Nucleus accumbens (tissue), 56 donors: Measurements from ENCODE around the gene RET.

ENCODE experiments used
- DNase-seq, 56 donors: peaks; one replicate each; lab custom pipeline; 2025; lab: John Stamatoyannopoulos, UW

Gene RET

DNA sequence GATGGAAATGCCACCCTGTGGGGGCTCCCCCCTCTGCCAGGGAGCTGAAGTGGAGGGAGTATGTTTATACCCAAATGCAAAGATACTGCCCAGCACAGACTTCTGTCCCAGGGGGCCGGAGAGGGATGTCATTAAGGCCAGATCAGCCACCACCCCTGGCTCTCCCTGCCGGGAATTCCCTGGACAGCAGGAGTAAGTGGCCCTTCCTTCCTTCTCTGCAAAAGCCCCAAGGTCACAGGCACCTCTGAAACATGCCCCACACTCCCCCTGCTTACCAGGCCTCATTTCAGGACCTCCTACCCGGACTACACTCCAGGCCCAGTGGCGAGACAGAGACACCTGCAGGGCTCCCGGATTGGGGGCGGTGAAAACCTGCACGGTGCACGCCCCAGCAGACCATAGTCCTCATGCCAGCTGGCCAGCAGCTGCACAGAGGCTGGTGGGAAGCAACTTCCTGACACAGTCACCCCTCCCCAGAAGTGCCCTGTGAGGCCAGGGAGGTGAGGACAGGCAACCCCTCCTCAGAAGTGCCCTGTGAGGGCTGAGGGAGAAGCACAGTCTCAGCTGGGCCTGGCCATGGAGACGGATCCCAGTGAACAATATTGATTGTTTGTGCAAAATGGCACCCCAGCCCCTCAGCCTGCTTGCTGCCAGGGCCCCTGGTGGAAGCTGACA is 33.0 kb upstream of the RET start:
- DNase-seq = no peak

- no peak for DNase-seq
Observed at GRCh38 chr10:43044448-43044921, 32.4 kb upstream of the RET start.

GRCh38 chr10:43044961-43045621 is 31.8 kb upstream of the RET start:
- DNase-seq = no peak

DNA sequence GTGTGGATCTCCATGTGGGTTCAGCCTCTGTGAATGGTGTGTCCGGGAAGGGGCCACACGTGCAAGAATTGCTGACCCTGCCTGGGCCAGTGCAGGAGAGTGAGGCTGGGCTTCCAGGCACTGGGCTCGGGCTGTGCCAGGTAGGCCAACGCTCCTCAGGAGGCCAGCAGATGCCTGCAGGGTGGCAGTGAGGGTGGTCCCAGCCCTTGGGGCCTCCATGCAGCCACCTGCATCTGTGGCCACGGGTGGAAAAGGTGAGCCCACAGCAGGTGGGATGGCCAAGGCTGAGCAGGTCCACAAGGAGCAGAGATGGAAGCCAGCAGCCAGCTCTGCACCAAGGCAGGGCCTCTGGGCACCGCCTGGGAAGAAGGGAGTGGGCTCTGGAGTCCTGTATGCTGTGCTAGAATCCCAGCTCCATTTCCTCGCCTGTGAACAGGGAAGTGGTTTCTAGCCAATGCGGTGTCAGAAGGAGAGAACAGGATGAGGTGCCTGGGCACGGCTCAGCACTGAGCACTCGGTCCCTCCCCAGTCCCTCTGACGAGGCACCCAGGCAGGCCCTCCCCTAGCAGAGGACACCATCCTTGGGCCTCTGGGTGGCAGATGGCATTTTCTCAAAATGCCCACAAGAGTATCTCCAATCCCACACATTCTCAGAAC is 31.1 kb upstream of the RET start:
- DNase-seq = no peak

DNA sequence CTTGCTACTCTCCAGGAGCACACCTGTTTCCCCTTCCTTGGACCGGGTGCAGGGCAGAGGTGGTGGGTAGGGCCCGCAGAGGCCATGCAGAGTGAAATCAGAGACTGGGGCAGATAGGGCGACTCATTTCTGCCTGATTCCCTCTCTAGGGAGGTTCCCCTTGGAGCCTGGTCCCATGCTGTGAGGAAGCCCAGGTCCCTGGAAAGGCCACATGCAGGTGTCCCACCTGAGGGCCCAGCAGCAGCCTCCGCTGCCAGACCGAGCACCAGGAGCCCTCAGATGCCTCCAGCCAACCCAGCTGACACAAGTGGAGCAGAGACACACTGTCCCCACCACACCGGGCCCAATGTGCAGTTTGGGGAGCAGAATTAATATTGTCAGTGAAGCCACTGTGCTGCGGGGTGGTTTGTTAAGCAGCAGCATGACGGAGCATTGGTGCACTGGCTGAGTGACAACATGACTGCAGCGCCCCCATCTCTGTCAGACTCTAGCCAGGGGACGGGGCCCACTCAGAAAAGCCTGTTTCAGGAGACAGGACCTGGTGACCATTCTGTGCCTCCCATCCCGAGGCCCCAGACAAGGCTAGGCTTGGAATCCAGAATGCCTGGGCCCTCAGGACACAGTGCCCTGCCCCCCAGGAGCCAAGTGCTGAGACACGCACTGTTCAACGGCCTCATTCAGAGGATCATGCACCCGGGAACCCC is 30.4 kb upstream of the RET start:
- DNase-seq = no peak

- no peak for DNase-seq
Observed at GRCh38 chr10:43047288-43047970, 29.4 kb upstream of the RET start.

GRCh38 chr10:43048301-43049051 is 28.4 kb upstream of the RET start:
- no peak for DNase-seq

- DNase-seq = no peak
Observed at GRCh38 chr10:43049081-43049551, 27.8 kb upstream of the RET start.

GRCh38 chr10:43050011-43050410 is 26.9 kb upstream of the RET start:
- no peak for DNase-seq

DNA sequence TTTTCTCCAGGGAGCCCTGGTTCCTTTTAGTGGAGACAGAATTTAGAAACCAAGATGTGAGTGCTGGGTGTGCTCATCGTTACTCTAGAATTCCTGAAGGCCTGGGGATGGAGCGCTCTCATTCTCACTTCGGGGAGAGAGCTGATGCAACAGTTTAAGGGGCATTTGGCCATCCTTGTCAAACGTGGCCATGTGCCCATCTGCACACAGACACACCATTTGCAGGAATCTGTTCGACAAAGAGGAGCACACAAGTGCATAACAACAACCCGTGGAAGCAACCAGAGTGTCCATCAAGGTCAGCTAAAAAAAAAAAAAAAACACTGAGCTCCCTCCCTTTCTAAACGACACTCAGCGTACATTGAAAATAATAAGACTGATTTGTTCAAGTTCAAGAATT is 23.0 kb upstream of the RET start:
- no peak for DNase-seq

DNA sequence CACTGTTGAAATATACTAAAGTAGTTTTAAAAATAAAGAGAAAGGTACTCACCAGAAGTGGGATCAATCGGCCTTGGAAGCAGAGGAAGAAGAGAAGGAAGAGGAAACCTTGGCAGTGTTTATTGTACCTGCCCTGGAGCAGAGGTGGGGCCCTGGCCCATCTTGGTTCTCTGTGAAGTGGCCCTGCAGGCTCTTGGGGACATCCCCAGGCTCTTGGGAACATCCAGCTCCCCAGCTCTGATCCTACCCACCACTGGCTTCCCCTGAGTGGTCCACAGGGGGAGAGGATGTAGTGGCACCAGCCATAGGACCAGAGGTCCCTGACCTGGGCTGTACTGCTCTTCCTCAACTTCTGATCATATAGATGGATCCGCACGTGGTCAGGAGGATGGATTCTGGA is 22.3 kb upstream of the RET start:
- DNase-seq = no peak

- no peak for DNase-seq
Observed at GRCh38 chr10:43055217-43055616, 21.7 kb upstream of the RET start.

- DNase-seq = no peak
Observed at GRCh38 chr10:43055991-43056567, 20.8 kb upstream of the RET start.

GRCh38 chr10:43056568-43057011 is 20.3 kb upstream of the RET start:
- no peak for DNase-seq

- no peak for DNase-seq
Observed at GRCh38 chr10:43057231-43057711, 19.6 kb upstream of the RET start.

- no peak for DNase-seq
Observed at GRCh38 chr10:43057831-43058340, 19.0 kb upstream of the RET start.

GRCh38 chr10:43058716-43059335 is 18.0 kb upstream of the RET start:
- DNase-seq = no peak

DNA sequence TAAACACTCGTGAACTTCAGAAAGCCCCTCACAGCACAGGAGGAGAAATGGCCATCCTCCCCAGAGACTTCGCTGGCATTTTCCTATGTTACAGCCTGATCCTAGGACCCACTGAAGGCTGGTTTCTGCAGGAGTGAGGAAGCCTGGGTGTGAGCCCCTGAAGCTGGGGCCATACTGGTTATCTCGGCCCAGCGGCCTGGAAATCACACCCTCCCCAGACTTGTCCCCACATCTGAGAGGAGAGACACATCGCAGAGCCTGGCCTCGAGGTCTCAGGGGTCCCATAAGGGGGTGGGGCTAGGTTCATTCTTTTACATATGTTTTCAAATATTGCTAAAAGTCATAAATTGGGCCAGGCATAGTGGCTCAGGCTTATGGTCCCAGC is 17.5 kb upstream of the RET start:
- DNase-seq = no peak

DNA sequence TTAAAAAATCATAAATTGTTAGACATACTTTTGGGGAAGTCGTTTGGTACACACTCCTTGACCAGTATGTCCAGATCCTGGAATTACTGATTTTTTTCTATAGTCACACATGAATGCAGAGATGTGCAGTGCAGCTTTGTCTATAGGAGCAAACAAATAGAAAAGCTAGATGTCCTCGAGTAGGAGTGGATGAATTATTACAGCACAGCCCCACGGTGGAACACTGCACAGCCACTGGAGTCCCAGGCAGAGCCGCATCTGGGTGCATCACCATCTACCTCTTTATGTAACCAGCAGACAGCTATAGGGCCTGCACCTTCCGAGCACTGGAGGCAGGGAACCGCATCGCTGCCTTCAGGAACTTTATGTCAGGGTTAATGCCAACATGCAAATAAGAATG is 17.0 kb upstream of the RET start:
- DNase-seq = no peak
